HepG2 (cell line): Measurements from ENCODE around the gene SERTAD1. TPM values are rescaled to one million over a fixed set of nuclear protein-coding genes. Genes with fewer than 3 reads are reported as not detected.
A peak's percentile ranks its signal among the peaks of the same experiment; 100 is the strongest.

Experiments
- FOXA3 ChIP-seq: IDR thresholded peaks from 2 replicates; pipeline ENCODE4 v1.6.1; 2016; ENCODE audit warnings: missing genetic modification reagents, missing compliant biosample characterization
- IKZF4 ChIP-seq: sonication (generic); formaldehyde crosslinking; IDR thresholded peaks from 2 replicates; pipeline ENCODE4 v1.5.1; 2020; ENCODE audit warnings: borderline replicate concordance, mild to moderate bottlenecking, low read depth, missing genetic modification reagents; ENCODE audit errors: not compliant biosample characterization
- MTA1 ChIP-seq: sonication (generic); formaldehyde crosslinking; IDR thresholded peaks from 2 replicates; pipeline ENCODE4 v1.4.0; 2020; ENCODE audit warnings: missing genetic modification reagents, mild to moderate bottlenecking, borderline replicate concordance
- PCBP1 ChIP-seq: fragments of 200-400 bp; formaldehyde crosslinking; IDR thresholded peaks from 2 replicates; pipeline ENCODE4 v1.6.1; 2017; ENCODE audit warnings: mild to moderate bottlenecking, low read depth, low read length, borderline replicate concordance
- RFX5 ChIP-seq: IDR thresholded peaks from 2 replicates; pipeline ENCODE4 v1.6.1; 2011; ENCODE audit warnings: low read depth, low read length, improper control_type of control experiment
- SUZ12 ChIP-seq: fragments of 150-350 bp; IDR thresholded peaks from 2 replicates; pipeline ENCODE4 v1.6.1; 2014; ENCODE audit warnings: low read depth, low read length
- TSC22D2 ChIP-seq: sonication (generic); formaldehyde crosslinking; IDR thresholded peaks from 2 replicates; pipeline ENCODE4 v1.5.1; 2020; ENCODE audit warnings: missing genetic modification reagents, mild to moderate bottlenecking, borderline replicate concordance
- ZFP36 ChIP-seq: fragments of 150-350 bp; IDR thresholded peaks from 2 replicates; pipeline ENCODE4 v1.6.1; 2018; ENCODE audit warnings: borderline replicate concordance, low read length, low read depth; ENCODE audit not compliant: partially characterized antibody
- ZNF318 ChIP-seq: sonication (generic); formaldehyde crosslinking; IDR thresholded peaks from 2 replicates; pipeline ENCODE4 v1.4.0; 2020; ENCODE audit warnings: mild to moderate bottlenecking, missing genetic modification reagents
- ZNF510 ChIP-seq: sonication (generic); formaldehyde crosslinking; IDR thresholded peaks from 2 replicates; pipeline ENCODE4 v1.4.0; 2020; ENCODE audit warnings: low read depth, mild to moderate bottlenecking, missing genetic modification reagents
- ZZZ3 ChIP-seq: sonication (generic); formaldehyde crosslinking; IDR thresholded peaks from 2 replicates; pipeline ENCODE4 v1.4.0; 2020; ENCODE audit warnings: missing genetic modification reagents, mild to moderate bottlenecking, borderline replicate concordance
- polyA plus RNA-seq, 8 experiments: library from polyadenylated mRNA; depleted of rRNA in 3 of 8; stranded (reverse) in 7 of 8; unstranded in 1 of 8; fragments of >200 nt; fragmentation: Illumina TruSeq in 4 of 8; extraction: Trizol in 4 of 8; gene quantifications; 2 replicates each; pipeline versions ENCODE4 v1.2.1 to v1.2.3, GENCODE V29; 2011 to 2016; ENCODE audit warnings: low read depth in 4 of 8, missing spikeins in 1 of 8, mixed read lengths in 1 of 8; ENCODE audit not compliant: insufficient read depth in 1 of 8
- total RNA-seq, 5 experiments: library from RNA; depleted of rRNA; stranded (reverse); fragments of >200 nt; fragmentation: Illumina TruSeq; extraction: Trizol; gene quantifications; 2 replicates each; pipeline ENCODE4 v1.2.3, GENCODE V29; 2016; ENCODE audit warnings: low read depth in 1 of 5
- TF ChIP-seq, protein P1 (sequence below): sonication (generic); formaldehyde crosslinking; IDR thresholded peaks from 2 replicates; pipeline ENCODE4 v1.4.0; 2020; ENCODE audit warnings: missing genetic modification reagents
- TF ChIP-seq, protein P2 (sequence below): sonication (generic); formaldehyde crosslinking; IDR thresholded peaks from 2 replicates; pipeline ENCODE4 v1.8.0; 2022; ENCODE audit warnings: low read depth, missing genetic modification reagents
- TF ChIP-seq, protein P3 (sequence below): sonication (generic); formaldehyde crosslinking; IDR thresholded peaks from 2 replicates; pipeline ENCODE4 v1.4.0; 2020; ENCODE audit warnings: missing genetic modification reagents

Gene SERTAD1
- total and polyA plus RNA-seq, 2 of the 13 experiments (the other 11 are each of a cell fraction or from before 2014, with no cell fraction given) = 4.3 to 4.5 TPM

DNA sequence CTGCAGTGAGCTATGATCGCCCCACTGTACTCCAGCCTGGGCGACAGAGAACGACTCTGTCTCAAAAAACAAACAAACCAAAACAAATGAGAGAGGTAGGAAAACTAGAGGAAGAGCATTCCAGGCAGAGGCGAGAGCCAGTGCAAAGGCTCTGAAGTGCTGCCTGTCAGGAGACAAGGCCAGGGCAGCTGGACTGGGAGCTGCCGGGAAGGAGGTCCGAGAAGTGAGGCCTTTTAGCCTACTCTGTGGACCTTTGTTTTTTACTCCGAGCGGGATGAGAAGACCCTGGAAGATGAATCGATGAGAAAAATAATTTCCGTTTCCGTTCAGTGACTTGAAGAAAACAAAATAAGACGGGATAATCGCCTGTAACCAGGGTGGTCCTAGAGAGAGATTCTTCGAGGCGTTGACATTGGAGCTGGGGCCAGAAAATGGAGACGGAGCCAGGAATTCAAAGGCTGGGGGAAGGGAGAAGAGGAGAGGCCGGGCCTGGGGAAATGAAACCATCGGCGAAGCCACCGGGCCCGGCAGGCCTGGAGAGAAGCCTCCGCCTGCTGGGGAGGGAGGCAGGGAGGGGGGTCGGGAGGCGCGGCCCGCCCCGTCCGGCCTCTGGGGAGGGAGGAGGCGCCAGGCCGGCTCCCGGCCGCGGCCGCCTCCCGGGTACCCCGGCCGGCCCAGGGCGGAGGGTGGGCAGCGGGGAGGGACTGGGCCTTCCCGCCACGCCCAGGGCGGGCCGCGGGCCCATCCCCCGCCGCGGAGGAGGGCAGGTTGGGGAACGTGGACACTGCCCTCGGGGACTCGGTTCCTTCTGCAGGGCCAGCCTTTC, 7.8 kb upstream of the SERTAD1 start (continued):
- TF ChIP-seq, protein P1, sequence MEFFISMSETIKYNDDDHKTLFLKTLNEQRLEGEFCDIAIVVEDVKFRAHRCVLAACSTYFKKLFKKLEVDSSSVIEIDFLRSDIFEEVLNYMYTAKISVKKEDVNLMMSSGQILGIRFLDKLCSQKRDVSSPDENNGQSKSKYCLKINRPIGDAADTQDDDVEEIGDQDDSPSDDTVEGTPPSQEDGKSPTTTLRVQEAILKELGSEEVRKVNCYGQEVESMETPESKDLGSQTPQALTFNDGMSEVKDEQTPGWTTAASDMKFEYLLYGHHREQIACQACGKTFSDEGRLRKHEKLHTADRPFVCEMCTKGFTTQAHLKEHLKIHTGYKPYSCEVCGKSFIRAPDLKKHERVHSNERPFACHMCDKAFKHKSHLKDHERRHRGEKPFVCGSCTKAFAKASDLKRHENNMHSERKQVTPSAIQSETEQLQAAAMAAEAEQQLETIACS (CRISPR knock-in tag) = no peak
- TF ChIP-seq MTA1 (CRISPR knock-in tag) (no peak), ZFP36 (no peak), FOXA3 (CRISPR knock-in tag) (0 out of 2 replicates have a peak, but pooled peaks have one; percentile 6), ZNF318 (CRISPR knock-in tag) (no peak), SUZ12 (no peak), IKZF4 (no peak), ZZZ3 (no peak), PCBP1 (no peak), TSC22D2 (no peak), ZNF510 (no peak), RFX5 (no peak)
- TF ChIP-seq, protein P2, sequence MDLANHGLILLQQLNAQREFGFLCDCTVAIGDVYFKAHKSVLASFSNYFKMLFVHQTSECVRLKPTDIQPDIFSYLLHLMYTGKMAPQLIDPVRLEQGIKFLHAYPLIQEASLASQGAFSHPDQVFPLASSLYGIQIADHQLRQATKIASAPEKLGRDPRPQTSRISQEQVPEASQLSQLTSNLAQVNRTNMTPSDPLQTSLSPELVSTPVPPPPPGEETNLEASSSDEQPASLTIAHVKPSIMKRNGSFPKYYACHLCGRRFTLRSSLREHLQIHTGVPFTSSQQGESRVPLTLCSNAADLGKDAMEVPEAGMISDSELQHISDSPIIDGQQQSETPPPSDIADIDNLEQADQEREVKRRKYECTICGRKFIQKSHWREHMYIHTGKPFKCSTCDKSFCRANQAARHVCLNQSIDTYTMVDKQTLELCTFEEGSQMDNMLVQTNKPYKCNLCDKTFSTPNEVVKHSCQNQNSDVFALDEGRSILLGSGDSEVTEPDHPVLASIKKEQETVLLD = peak; percentile 77; the same call in 1 of the 2 replicates
- TF ChIP-seq, protein P3, sequence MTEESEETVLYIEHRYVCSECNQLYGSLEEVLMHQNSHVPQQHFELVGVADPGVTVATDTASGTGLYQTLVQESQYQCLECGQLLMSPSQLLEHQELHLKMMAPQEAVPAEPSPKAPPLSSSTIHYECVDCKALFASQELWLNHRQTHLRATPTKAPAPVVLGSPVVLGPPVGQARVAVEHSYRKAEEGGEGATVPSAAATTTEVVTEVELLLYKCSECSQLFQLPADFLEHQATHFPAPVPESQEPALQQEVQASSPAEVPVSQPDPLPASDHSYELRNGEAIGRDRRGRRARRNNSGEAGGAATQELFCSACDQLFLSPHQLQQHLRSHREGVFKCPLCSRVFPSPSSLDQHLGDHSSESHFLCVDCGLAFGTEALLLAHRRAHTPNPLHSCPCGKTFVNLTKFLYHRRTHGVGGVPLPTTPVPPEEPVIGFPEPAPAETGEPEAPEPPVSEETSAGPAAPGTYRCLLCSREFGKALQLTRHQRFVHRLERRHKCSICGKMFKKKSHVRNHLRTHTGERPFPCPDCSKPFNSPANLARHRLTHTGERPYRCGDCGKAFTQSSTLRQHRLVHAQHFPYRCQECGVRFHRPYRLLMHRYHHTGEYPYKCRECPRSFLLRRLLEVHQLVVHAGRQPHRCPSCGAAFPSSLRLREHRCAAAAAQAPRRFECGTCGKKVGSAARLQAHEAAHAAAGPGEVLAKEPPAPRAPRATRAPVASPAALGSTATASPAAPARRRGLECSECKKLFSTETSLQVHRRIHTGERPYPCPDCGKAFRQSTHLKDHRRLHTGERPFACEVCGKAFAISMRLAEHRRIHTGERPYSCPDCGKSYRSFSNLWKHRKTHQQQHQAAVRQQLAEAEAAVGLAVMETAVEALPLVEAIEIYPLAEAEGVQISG (CRISPR knock-in tag) = no peak; the same call in 1 of the 2 replicates
